ENCODE measurements around the gene PEX14. TPM values are rescaled to one million over a fixed set of nuclear protein-coding genes. Genes with fewer than 3 reads are reported as not detected.

The PEX14 gene
- total and polyA plus RNA-seq, 2 experiments from 2014 or later, result 17.6 to 19.6 TPM

Small RNA genes within 50 kb of the gene (small RNA-seq; reads per million reads assigned to genes)
- not detected for gene RN7SL614P (ENCODE audit: low replicate concordance)

Other genes starting within 250 kb of the PEX14 start
- gene PGD, start 75.9 kb upstream of the PEX14 start, total RNA-seq (2014; rRNA removed; shearing (Covaris generic)), result 274 and 305 TPM in 2 replicates
- 158 and 174 TPM in 2 replicates for gene PGD, start 75.9 kb upstream of the PEX14 start, polyA plus RNA-seq (2016; fragmentation: Nextera tagmentation; extraction: Ambion mirVana)
- 4.7 and 8.6 TPM in 2 replicates for gene CENPS, start 44.5 kb upstream of the PEX14 start, total RNA-seq (2014; rRNA removed; shearing (Covaris generic))
- 22.6 and 31.3 TPM in 2 replicates for gene CENPS, start 44.5 kb upstream of the PEX14 start, polyA plus RNA-seq (2016; fragmentation: Nextera tagmentation; extraction: Ambion mirVana)
- 0.16 TPM in 1 of 2 replicates, not detected in the other for gene CORT, start 24.9 kb upstream of the PEX14 start, total RNA-seq (2014; rRNA removed; shearing (Covaris generic))
- 0.99 and 1.4 TPM in 2 replicates for gene CORT, start 24.9 kb upstream of the PEX14 start, polyA plus RNA-seq (2016; fragmentation: Nextera tagmentation; extraction: Ambion mirVana)
- 77.4 and 82.0 TPM in 2 replicates for gene DFFA, start 2.4 kb upstream of the PEX14 start, total RNA-seq (2014; rRNA removed; shearing (Covaris generic))
- gene DFFA, start 2.4 kb upstream of the PEX14 start, polyA plus RNA-seq (2016; fragmentation: Nextera tagmentation; extraction: Ambion mirVana), result 61.4 and 65.2 TPM in 2 replicates

All from GM23338 (cell line).